Stimulated activated CD8-positive, alpha-beta memory T cell treated with anti-CD3 and anti-CD28 coated beads, Interleukin-2, amount 100 ng/mL, for 48 hours (primary cell): ENCODE data around the gene THAP4.

Experiments used
- DNase-seq, 2 donors: peaks; one replicate each; pipeline ENCODE4 v3.0.0-alpha.2; 2020; ENCODE audit warnings: low read depth in 2 of 2

THAP4 gene

GRCh38 chr2:241563981-241564595, 72.9 kb downstream of the THAP4 start:
- no peak for DNase-seq

GRCh38 chr2:241563571-241563980, 73.4 kb downstream of the THAP4 start:
- no peak for DNase-seq

- DNase-seq, result no peak
Measured at GRCh38 chr2:241563031-241563507, 73.9 kb downstream of the THAP4 start.

- no peak for DNase-seq
Measured at GRCh38 chr2:241562269-241562891, 74.6 kb downstream of the THAP4 start.

- DNase-seq, result no peak
Measured at GRCh38 chr2:241561832-241562231, 75.1 kb downstream of the THAP4 start.

- no peak for DNase-seq
Measured at GRCh38 chr2:241560883-241561474, 76.0 kb downstream of the THAP4 start.

- DNase-seq, result no peak
Measured at GRCh38 chr2:241560162-241560882, 76.6 kb downstream of the THAP4 start.

- DNase-seq, result no peak
Measured at GRCh38 chr2:241559323-241560161, 77.4 kb downstream of the THAP4 start.

- DNase-seq, result no peak
Measured at GRCh38 chr2:241558532-241559322, 78.2 kb downstream of the THAP4 start, which contains the start of gene BOK. BOK (plus strand) TSS chr2:241558745; CDS start chr2:241559484, 739 bp downstream.

GRCh38 chr2:241556746-241557145, 80.2 kb downstream of the THAP4 start:
- DNase-seq, result no peak

GRCh38 chr2:241555711-241556110, 81.2 kb downstream of the THAP4 start:
- DNase-seq, result no peak

GRCh38 chr2:241554610-241555322, 82.2 kb downstream of the THAP4 start:
- DNase-seq, result no peak

- no peak for DNase-seq
Measured at GRCh38 chr2:241553981-241554380, 83.0 kb downstream of the THAP4 start.

GRCh38 chr2:241553512-241553830, 83.5 kb downstream of the THAP4 start:
- no peak for DNase-seq

GRCh38 chr2:241551998-241552737, 84.8 kb downstream of the THAP4 start:
- no peak for DNase-seq

GRCh38 chr2:241551599-241551997, 85.4 kb downstream of the THAP4 start:
- no peak for DNase-seq

- no peak for DNase-seq
Measured at GRCh38 chr2:241550616-241551580, 86.1 kb downstream of the THAP4 start.

- no peak for DNase-seq
Measured at GRCh38 chr2:241548451-241548835, 88.5 kb downstream of the THAP4 start.
